Activated CD4-positive, alpha-beta T cell treated with anti-CD3 and anti-CD28 coated beads, Interleukin-2, amount 50 U/mL, for 24 hours (primary cell): ENCODE measurements around the gene RAD50.
"Not testable (repeated sequence)": the region's sequence is repeated elsewhere in the genome, so short reads cannot be mapped to it uniquely, and the experiment has no call there.

ENCODE experiments used
- DNase-seq, 2 donors: peaks; one replicate each; pipeline ENCODE4 v3.0.0-alpha.2; 2020; ENCODE audit warnings: low read depth in 1 of 2, low spot score in 1 of 2

Gene RAD50

DNA sequence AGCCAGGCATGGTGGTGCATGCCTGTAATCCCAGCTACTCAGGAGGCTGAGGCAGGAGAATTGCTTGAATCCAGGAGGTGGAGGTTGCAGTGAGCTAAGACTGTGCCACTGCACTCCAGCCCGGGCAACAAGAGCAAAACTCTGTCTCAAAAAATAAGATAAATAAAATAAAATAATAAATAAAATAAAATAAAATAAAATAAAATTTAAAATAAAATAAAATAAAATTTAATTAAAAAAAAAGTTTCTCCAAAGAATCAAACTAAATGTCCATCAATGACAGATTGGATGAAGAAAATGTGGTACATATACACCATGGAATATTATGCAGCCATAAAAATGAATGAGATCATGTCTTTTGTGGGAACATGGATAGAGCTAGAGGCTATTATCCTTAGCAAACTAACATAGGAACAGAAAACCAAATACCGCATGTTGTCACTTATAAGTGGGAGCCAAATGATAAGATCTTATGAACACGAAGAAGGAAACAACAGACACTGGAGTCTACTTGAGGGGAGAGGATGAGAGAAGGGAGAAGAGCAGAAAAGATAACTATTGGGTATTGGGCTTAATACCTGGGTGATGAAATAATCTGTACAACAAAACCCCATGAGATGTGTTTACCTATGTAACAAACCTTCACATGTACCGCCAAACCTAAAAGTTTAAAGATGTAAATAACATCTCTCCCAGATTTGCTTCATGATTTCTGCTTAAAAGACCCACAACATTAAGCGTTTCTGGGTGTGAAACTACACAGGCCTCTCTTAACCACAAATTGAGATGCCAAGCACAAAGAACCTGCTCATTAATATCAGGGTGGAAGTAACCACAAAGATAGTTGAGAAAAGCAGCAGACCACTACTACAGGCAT lies 135.2 kb downstream of the RAD50 start:
- not testable (repeated sequence) for DNase-seq

DNA sequence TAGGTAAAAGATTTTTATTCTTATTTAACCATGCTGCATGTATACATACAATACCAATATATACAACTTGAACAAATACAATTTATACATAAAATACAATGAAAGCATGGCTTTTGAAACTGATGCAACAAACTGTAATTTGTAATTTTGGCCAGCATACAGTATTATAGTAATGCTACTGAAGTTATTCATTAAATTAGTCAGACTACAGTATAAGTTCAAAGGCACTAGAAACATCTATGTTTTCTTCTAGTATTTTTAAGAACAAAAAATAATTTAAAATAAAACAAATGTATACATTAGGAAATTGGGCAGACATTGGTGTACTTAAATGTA lies 135.8 kb downstream of the RAD50 start:
- DNase-seq, result no peak
